Trophoblast cell (in vitro differentiated cells and primary cell): ENCODE measurements around the gene GADD45B.

Experiments used
- DNase-seq, 2 donors: peaks; one replicate each; pipeline ENCODE4 v3.0.0-alpha.2; 2016
- H2AFZ ChIP-seq: 2 replicates; pipeline ENCODE4 v1.6.1; 2013; ENCODE audit warnings: low read length, moderate library complexity, mild to moderate bottlenecking; ENCODE audit not compliant: insufficient read depth, poor library complexity
- H2AK5ac ChIP-seq: 2 replicates; pipeline ENCODE4 v1.6.1; 2013; ENCODE audit warnings: mild to moderate bottlenecking, low read length
- H2BK120ac ChIP-seq: 2 replicates; pipeline ENCODE4 v1.6.1; 2013; ENCODE audit warnings: low read length, mild to moderate bottlenecking, moderate library complexity; ENCODE audit not compliant: insufficient read depth, poor library complexity
- H2BK12ac ChIP-seq: 2 replicates; pipeline ENCODE4 v1.6.1; 2013; ENCODE audit warnings: mild to moderate bottlenecking, low read length, moderate library complexity
- H2BK5ac ChIP-seq: 2 replicates; pipeline ENCODE4 v1.6.1; 2013; ENCODE audit warnings: low read length, low read depth, moderate library complexity, mild to moderate bottlenecking; ENCODE audit not compliant: poor library complexity
- H3K14ac ChIP-seq: 2 replicates; pipeline ENCODE4 v1.6.1; 2013; ENCODE audit warnings: mild to moderate bottlenecking, low read length
- H3K18ac ChIP-seq: 2 replicates; pipeline ENCODE4 v1.6.1; 2013; ENCODE audit warnings: mild to moderate bottlenecking, low read length
- H3K23ac ChIP-seq: 2 replicates; pipeline ENCODE4 v1.6.1; 2013; ENCODE audit warnings: low read length
- H3K27ac ChIP-seq: 2 replicates; pipeline ENCODE4 v1.5.1; 2013; ENCODE audit warnings: low read depth, mild to moderate bottlenecking, inconsistent platforms, low read length, moderate library complexity
- H3K27me3 ChIP-seq: 2 replicates; pipeline ENCODE4 v1.6.1; 2013; ENCODE audit warnings: inconsistent platforms, mild to moderate bottlenecking, low read length, moderate library complexity; ENCODE audit not compliant: insufficient read depth
- H3K36me3 ChIP-seq, 2 experiments: 1 replicate in 1 of 2; 2 replicates in 1 of 2; pipeline ENCODE4 v1.6.1; 2013; ENCODE audit warnings: low read length in 2 of 2, mild to moderate bottlenecking in 2 of 2, moderate library complexity in 1 of 2; ENCODE audit not compliant: insufficient read depth in 2 of 2, control insufficient read depth in 1 of 2
- H3K4ac ChIP-seq: 2 replicates; pipeline ENCODE4 v1.6.1; 2013; ENCODE audit warnings: low read depth, mild to moderate bottlenecking, low read length, moderate library complexity
- H3K4me1 ChIP-seq, 2 experiments: 1 replicate in 1 of 2; 2 replicates in 1 of 2; pipeline ENCODE4 v1.6.1; 2013; ENCODE audit warnings: low read length in 2 of 2, mild to moderate bottlenecking in 2 of 2, moderate library complexity in 1 of 2; ENCODE audit not compliant: insufficient read depth in 2 of 2, control insufficient read depth in 1 of 2
- H3K4me2 ChIP-seq: 2 replicates; pipeline ENCODE4 v1.6.1; 2013; ENCODE audit warnings: inconsistent platforms, mild to moderate bottlenecking, low read length, moderate library complexity
- H3K4me3 ChIP-seq: 2 replicates; pipeline ENCODE4 v1.5.1; 2013; ENCODE audit warnings: mild to moderate bottlenecking, low read depth, low read length, inconsistent platforms
- H3K79me1 ChIP-seq: one replicate; pipeline ENCODE4 v1.6.1; 2013; ENCODE audit warnings: low read length
- H3K79me2 ChIP-seq: 2 replicates; pipeline ENCODE4 v1.6.1; 2013; ENCODE audit warnings: low read length, mild to moderate bottlenecking; ENCODE audit not compliant: control insufficient read depth, insufficient read depth, poor library complexity
- H3K9ac ChIP-seq: 2 replicates; pipeline ENCODE4 v1.6.1; 2013; ENCODE audit warnings: mild to moderate bottlenecking, low read length
- H3K9me3 ChIP-seq: 2 replicates; pipeline ENCODE4 v1.6.1; 2013; ENCODE audit warnings: low read depth, mild to moderate bottlenecking, control low read depth, inconsistent platforms, low read length; ENCODE audit not compliant: insufficient read depth
- H4K12ac ChIP-seq: 2 replicates; pipeline ENCODE4 v1.6.1; 2013; ENCODE audit warnings: low read depth, mild to moderate bottlenecking, low read length, moderate library complexity
- H4K8ac ChIP-seq: 2 replicates; pipeline ENCODE4 v1.6.1; 2013; ENCODE audit warnings: low read depth, mild to moderate bottlenecking, low read length, moderate library complexity
- H4K91ac ChIP-seq: one replicate; pipeline ENCODE4 v1.6.1; 2013; ENCODE audit warnings: low read depth, mild to moderate bottlenecking, low read length, moderate library complexity
- WGBS: extraction: QIAGEN DNeasy Blood & Tissue Kit; methylation state at CpG from one replicate; pipeline ENCODE4 v1.1.7; 2013; ENCODE audit warnings: missing lambda C conversion rate; ENCODE audit not compliant: insufficient read length, insufficient coverage; ENCODE audit errors: extremely low coverage; 5-methylcytosine and 5-hydroxymethylcytosine counted together

GADD45B gene

GRCh38 chr19:2436384-2436783, 39.5 kb upstream of the GADD45B start:
- Histone ChIP-seq H3K79me2 (no peaks in the 10 kb centered on the region), H3K27ac (no peak overlapping the region), H2BK12ac (no peak overlapping the region), H3K9me3 (peaks cover 5% of the 10 kb centered on the region), H3K36me3 (peaks cover 66 to 72% of the 10 kb centered on the region in 2 experiments), H3K4me2 (no peak overlapping the region), H3K4me3 (no peak overlapping the region), H2BK5ac (no peak overlapping the region), H4K12ac (no peak overlapping the region), H3K23ac (no peak overlapping the region), H3K4ac (no peak overlapping the region), H2AFZ (no peak overlapping the region), H3K18ac (no peak overlapping the region), H3K79me1 (no peaks in the 10 kb centered on the region), H4K8ac (no peak overlapping the region), H3K9ac (no peak overlapping the region), H3K4me1 (no peaks in the 10 kb centered on the region), H3K14ac (no peak overlapping the region), H2AK5ac (no peak overlapping the region), H3K27me3 (no peaks in the 10 kb centered on the region), H4K91ac (no peak overlapping the region), H2BK120ac (no peak overlapping the region)
- DNase-seq, result no peak
- no CpG with 5 or more reads among the region's 39 CpGs for WGBS

GRCh38 chr19:2436926-2437325, 39.0 kb upstream of the GADD45B start:
- Histone ChIP-seq H4K12ac (no peak overlapping the region), H3K4me3 (no peak overlapping the region), H3K36me3 (peaks cover 66 to 72% of the 10 kb centered on the region in 2 experiments), H4K8ac (no peak overlapping the region), H3K14ac (no peak overlapping the region), H4K91ac (no peak overlapping the region), H2AFZ (no peak overlapping the region), H3K9ac (no peak overlapping the region), H3K4me1 (no peaks in the 10 kb centered on the region), H3K27me3 (no peaks in the 10 kb centered on the region), H2BK12ac (no peak overlapping the region), H3K23ac (no peak overlapping the region), H3K27ac (no peak overlapping the region), H3K4ac (no peak overlapping the region), H2BK120ac (no peak overlapping the region), H2BK5ac (no peak overlapping the region), H3K79me2 (no peaks in the 10 kb centered on the region), H3K79me1 (no peaks in the 10 kb centered on the region), H3K4me2 (no peak overlapping the region), H3K18ac (no peak overlapping the region), H3K9me3 (peaks cover 5% of the 10 kb centered on the region), H2AK5ac (no peak overlapping the region)
- DNase-seq, result no peak
- no CpG with 5 or more reads among the region's 15 CpGs for WGBS

GRCh38 chr19:2438178-2438577, 37.7 kb upstream of the GADD45B start:
- Histone ChIP-seq H2AK5ac (no peak overlapping the region), H2AFZ (no peak overlapping the region), H2BK5ac (no peak overlapping the region), H3K27ac (no peak overlapping the region), H2BK12ac (no peak overlapping the region), H4K12ac (no peak overlapping the region), H3K4me2 (no peak overlapping the region), H2BK120ac (no peak overlapping the region), H3K36me3 (peaks cover 70 to 71% of the 10 kb centered on the region in 2 experiments), H3K9ac (no peak overlapping the region), H3K23ac (no peak overlapping the region), H3K18ac (peak overlapping the region; percentile 11), H3K27me3 (no peaks in the 10 kb centered on the region), H3K4me3 (no peak overlapping the region), H3K79me1 (no peaks in the 10 kb centered on the region), H4K8ac (no peak overlapping the region), H3K4me1 (no peaks in the 10 kb centered on the region), H3K14ac (no peak overlapping the region), H4K91ac (no peak overlapping the region), H3K4ac (no peak overlapping the region), H3K9me3 (peaks cover 3% of the 10 kb centered on the region), H3K79me2 (no peaks in the 10 kb centered on the region)
- WGBS, result no CpG with 5 or more reads among the region's 20 CpGs
- no peak for DNase-seq

GRCh38 chr19:2440515-2440914, 35.4 kb upstream of the GADD45B start:
- Histone ChIP-seq H2AK5ac (no peak overlapping the region), H3K79me2 (no peaks in the 10 kb centered on the region), H3K23ac (no peak overlapping the region)

More at GRCh38 chr19:2440515-2440914, 35.4 kb upstream of the GADD45B start:
- Histone ChIP-seq H3K27ac (no peak overlapping the region), H4K8ac (no peak overlapping the region), H3K4me1 (no peaks in the 10 kb centered on the region), H3K4ac (no peak overlapping the region), H3K18ac (no peak overlapping the region), H3K36me3 (peaks cover 70 to 71% of the 10 kb centered on the region in 2 experiments), H2BK12ac (no peak overlapping the region), H3K79me1 (no peaks in the 10 kb centered on the region), H3K14ac (no peak overlapping the region), H3K27me3 (no peaks in the 10 kb centered on the region), H3K9ac (no peak overlapping the region), H2BK5ac (no peak overlapping the region), H2AFZ (no peak overlapping the region), H4K12ac (no peak overlapping the region), H3K4me3 (no peak overlapping the region), H4K91ac (no peak overlapping the region), H3K4me2 (no peak overlapping the region), H3K9me3 (peaks cover 3% of the 10 kb centered on the region), H2BK120ac (no peak overlapping the region)
- no peak for DNase-seq
- WGBS, result 100% methylated on average over 1 of the region's 1 CpG
